ENCODE data around the gene CYB5D1.
A peak's percentile ranks its signal among the peaks of the same experiment; 100 is the strongest.

Gene CYB5D1

GRCh38 chr17:7844292-7845154, 13.3 kb upstream of the CYB5D1 start:
- peak; percentile 78 for DNase-seq (ENCODE audit: low read depth)

DNA sequence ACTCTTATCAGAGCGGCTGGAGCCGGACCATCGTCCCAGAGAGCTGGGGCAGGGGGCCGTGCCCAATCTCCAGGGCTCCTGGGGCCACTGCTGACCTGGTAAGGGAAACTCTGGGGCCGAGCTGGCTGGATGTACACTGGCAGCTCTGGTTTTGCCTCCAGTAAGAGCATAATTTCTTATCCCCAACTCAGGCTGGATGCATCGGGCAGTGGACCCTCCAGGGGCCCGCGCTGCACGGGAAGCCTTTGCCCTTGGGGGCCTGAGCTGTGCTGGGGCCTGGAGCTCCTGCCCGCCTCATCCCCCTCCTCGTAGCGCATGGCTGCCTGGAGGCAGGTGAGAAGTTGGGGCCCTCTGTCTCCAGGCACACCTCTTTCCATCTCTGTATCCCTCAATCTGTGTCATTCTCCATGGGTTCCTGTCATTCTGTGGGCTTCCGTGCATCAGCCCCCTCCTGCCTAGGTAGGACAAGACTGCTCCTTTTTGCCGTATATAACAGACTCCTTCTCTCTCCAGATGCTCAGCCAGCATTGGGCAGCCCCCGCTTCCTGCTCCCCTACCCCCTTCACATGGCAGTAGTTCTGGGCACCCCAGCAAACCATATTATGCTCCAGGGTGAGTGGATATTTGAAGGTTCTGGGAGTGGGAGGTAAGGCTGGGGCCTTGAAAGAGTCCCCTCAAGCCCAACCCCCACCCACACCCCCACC, 12.3 kb upstream of the CYB5D1 start:
- DNase-seq (ENCODE audit: low read depth) = no peak

DNA sequence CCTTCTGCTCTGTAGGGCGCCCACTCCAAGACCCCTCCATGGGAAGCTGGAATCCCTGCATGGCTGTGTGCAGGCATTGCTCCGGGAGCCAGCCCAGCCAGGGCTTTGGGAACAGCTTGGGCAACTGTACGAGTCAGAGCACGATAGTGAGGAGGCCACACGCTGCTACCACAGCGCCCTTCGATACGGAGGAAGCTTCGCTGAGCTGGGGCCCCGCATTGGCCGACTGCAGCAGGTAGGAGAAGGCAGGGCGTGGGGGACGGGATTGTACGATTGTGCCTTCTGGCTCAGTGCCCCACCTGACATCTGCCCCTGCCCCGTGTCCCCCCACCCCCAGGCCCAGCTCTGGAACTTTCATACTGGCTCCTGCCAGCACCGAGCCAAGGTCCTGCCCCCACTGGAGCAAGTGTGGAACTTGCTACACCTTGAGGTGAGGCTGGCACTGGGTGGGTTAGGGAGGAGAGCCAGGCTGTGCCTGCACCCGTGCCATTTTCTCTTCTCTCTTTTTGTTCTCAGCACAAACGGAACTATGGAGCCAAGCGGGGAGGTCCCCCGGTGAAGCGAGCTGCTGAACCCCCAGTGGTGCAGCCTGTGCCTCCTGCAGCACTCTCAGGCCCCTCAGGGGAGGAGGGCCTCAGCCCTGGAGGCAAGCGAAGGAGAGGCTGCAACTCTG, 11.6 kb upstream of the CYB5D1 start:
- no peak for DNase-seq (ENCODE audit: low read depth)

- DNase-seq (ENCODE audit: low read depth) = no peak
Observed at GRCh38 chr17:7846765-7847661, 10.8 kb upstream of the CYB5D1 start.

DNA sequence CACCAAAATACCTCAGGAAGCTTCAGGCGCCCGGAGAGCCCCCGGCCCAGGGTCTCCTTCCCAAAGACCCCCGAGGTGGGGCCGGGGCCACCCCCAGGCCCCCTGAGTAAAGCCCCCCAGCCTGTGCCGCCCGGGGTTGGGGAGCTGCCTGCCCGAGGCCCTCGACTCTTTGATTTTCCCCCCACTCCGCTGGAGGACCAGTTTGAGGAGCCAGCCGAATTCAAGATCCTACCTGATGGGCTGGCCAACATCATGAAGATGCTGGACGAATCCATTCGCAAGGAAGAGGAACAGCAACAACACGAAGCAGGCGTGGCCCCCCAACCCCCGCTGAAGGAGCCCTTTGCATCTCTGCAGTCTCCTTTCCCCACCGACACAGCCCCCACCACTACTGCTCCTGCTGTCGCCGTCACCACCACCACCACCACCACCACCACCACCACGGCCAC, 9.6 kb upstream of the CYB5D1 start:
- no peak for DNase-seq (ENCODE audit: low read depth)

DNA sequence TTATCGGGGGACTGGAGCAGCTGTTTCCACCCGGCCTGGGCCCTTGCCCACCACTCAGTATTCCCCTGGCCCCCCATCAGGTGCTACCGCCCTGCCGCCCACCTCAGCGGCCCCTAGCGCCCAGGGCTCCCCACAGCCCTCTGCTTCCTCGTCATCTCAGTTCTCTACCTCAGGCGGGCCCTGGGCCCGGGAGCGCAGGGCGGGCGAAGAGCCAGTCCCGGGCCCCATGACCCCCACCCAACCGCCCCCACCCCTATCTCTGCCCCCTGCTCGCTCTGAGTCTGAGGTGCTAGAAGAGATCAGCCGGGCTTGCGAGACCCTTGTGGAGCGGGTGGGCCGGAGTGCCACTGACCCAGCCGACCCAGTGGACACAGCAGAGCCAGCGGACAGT, 9.1 kb upstream of the CYB5D1 start:
- DNase-seq (ENCODE audit: low read depth) = no peak

- no peak for DNase-seq (ENCODE audit: low read depth)
Observed at GRCh38 chr17:7849130-7849750, 8.6 kb upstream of the CYB5D1 start.

DNA sequence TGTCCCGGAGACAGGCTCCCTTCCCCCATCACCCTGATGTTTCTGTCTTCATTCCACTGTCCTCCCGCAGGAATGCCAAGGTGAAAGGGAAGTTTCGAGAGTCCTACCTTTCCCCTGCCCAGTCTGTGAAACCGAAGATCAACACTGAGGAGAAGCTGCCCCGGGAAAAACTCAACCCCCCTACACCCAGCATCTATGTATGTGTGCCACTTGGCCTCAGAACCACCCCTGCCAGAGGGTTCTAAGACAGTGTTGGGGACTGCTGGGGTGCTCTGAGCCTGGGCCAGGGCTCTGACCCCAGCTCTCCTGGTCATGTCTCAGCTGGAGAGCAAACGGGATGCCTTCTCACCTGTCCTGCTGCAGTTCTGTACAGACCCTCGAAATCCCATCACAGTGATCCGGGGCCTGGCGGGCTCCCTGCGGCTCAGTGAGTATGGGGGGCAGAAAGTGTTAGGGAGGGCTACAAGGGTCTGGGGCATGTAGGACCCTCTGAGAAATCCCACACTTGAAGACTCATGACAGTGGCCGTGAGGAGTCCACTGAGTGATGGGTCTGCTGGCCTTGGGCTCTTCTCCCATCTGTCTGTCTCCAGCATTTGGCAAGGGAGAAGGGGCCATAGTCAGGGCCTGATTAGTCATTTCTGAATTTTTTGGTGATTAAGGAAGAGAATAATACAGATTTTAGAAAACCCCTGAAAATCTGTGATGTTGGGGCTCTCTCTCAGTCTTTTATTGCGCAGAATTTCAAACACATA, 7.9 kb upstream of the CYB5D1 start:
- DNase-seq (ENCODE audit: low read depth) = no peak

DNA sequence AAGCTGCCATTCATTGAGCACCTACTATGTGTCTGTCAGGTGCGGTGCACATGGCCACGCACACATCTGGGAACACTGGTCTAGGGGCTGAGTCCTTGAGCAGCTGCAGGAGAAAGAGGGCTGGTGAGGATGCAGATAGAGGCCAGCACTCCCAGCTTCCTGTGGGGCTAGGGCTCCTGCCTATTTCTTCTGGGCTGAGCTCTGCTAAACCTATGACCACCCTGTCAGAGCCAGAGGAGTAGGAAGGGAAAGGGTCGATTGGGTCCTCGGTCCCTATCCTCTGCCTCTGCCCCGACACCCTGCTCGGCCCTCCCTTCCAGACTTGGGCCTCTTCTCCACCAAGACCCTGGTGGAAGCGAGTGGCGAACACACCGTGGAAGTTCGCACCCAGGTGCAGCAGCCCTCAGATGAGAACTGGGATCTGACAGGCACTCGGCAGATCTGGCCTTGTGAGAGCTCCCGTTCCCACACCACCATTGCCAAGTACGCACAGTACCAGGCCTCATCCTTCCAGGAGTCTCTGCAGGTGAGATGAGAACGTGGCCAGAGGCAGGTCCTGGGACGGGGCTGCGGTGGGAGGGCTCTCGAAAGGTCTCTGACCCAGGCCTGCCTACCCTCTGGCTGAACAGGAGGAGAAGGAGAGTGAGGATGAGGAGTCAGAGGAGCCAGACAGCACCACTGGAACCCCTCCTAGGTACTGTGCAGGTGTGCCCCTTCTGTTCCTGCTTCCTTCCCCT, 6.9 kb upstream of the CYB5D1 start:
- no peak for DNase-seq (ENCODE audit: low read depth)

- no peak for DNase-seq (ENCODE audit: low read depth)
Observed at GRCh38 chr17:7851438-7852261, 6.2 kb upstream of the CYB5D1 start.

- no peak for DNase-seq (ENCODE audit: low read depth)
Observed at GRCh38 chr17:7852262-7852670, 5.5 kb upstream of the CYB5D1 start.

DNA sequence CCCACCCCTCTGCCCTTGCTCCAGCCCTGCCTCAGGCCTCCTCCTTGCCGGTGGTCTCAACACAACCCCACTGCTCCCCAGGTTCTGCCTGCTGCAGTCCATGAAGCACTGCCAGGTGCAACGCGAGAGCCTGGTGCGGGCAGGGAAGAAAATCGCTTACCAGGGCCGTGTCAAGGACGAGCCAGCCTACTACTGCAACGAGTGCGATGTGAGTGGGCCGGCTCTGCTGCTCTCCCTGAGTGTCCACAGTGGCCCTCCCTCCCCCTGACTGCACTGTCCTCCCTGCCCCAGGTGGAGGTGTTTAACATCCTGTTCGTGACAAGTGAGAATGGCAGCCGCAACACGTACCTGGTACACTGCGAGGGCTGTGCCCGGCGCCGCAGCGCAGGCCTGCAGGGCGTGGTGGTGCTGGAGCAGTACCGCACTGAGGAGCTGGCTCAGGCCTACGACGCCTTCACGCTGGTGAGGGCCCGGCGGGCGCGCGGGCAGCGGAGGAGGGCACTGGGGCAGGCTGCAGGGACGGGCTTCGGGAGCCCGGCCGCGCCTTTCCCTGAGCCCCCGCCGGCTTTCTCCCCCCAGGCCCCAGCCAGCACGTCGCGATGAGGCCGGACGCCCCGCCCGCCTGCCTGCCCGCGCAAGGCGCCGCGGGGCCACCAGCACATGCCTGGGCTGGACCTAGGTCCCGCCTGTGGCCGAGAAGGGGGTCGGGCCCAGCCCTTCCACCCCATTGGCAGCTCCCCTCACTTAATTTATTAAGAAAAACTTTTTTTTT, 4.7 kb upstream of the CYB5D1 start:
- no peak for DNase-seq (ENCODE audit: low read depth)

DNA sequence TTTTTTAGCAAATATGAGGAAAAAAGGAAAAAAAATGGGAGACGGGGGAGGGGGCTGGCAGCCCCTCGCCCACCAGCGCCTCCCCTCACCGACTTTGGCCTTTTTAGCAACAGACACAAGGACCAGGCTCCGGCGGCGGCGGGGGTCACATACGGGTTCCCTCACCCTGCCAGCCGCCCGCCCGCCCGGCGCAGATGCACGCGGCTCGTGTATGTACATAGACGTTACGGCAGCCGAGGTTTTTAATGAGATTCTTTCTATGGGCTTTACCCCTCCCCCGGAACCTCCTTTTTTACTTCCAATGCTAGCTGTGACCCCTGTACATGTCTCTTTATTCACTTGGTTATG, 4.1 kb upstream of the CYB5D1 start:
- no peak for DNase-seq (ENCODE audit: low read depth)

GRCh38 chr17:7854078-7854777, 3.6 kb upstream of the CYB5D1 start:
- no peak for DNase-seq (ENCODE audit: low read depth)

GRCh38 chr17:7854851-7855659, 2.7 kb upstream of the CYB5D1 start, which contains the start of gene TMEM88:
Gene TMEM88, plus strand, starts transcription at chr17:7855066. Its CDS starts 9 bp downstream, at chr17:7855075.
- no peak for DNase-seq (ENCODE audit: low read depth)

- DNase-seq (ENCODE audit: low read depth) = no peak
Observed at GRCh38 chr17:7855660-7856010, 2.2 kb upstream of the CYB5D1 start.
